A673 (cell line): Measurements from ENCODE around the gene PRELID2. TPM values are rescaled to one million over a fixed set of nuclear protein-coding genes. Genes with fewer than 3 reads are reported as not detected.

ENCODE experiments used
- Bru-seq: library from RNA; stranded (reverse); fragments of 400-500 nt; gene quantifications from one replicate; lab custom pipeline; 2021; lab: Mats Ljungman, UMichigan
- BruChase-seq, 2 experiments: library from RNA; stranded (reverse); fragments of 400-500 nt; gene quantifications; one replicate each; lab custom pipeline; 2021; lab: Mats Ljungman, UMichigan
- BruUV-seq: library from RNA; stranded (reverse); fragments of 400-500 nt; replicated peaks from 2 replicates; lab custom pipeline; 2021; lab: Mats Ljungman, UMichigan
- CTCF ChIA-PET: fragments of 300-600 bp; sonication (Branson Sonifier 250); formaldehyde crosslinking; loops from one replicate; lab custom pipeline; 2022; ENCODE audit warnings: antibody characterized with exemption; lab: Charles Lee
- POLR2A ChIA-PET: fragments of 300-600 bp; sonication (Branson Sonifier 250); formaldehyde crosslinking; loops from one replicate; lab custom pipeline; 2022; ENCODE audit warnings: antibody characterized with exemption; ENCODE audit not compliant: low non-redundant PET; lab: Charles Lee
- DNase-seq: peaks from one replicate; pipeline ENCODE4 v3.0.0-alpha.2; 2015; ENCODE audit warnings: low spot score
- H3K27ac ChIP-seq: fragments of 200-600 bp; sonication (generic); 2 replicates; pipeline ENCODE4 v1.5.1; 2016; ENCODE audit warnings: mixed run types, low read depth, mild to moderate bottlenecking, mixed read lengths, antibody characterized with exemption, low read length; ENCODE audit not compliant: poor library complexity, severe bottlenecking
- H3K27me3 ChIP-seq: fragments of 200-600 bp; sonication (generic); replicated peaks from 2 replicates; pipeline ENCODE4 v1.6.1; 2017; ENCODE audit warnings: mixed run types, low read depth, mild to moderate bottlenecking, mixed read lengths, antibody characterized with exemption, low read length; ENCODE audit not compliant: insufficient read depth, poor library complexity
- H3K36me3 ChIP-seq: fragments of 200-600 bp; sonication (generic); 2 replicates; pipeline ENCODE4 v1.6.1; 2016; ENCODE audit warnings: mixed run types, mild to moderate bottlenecking, mixed read lengths, antibody characterized with exemption, low read length; ENCODE audit not compliant: insufficient read depth, poor library complexity, severe bottlenecking
- H3K4me1 ChIP-seq: fragments of 200-600 bp; sonication (generic); 2 replicates; pipeline ENCODE4 v1.6.1; 2017; ENCODE audit warnings: mixed run types, mild to moderate bottlenecking, mixed read lengths, antibody characterized with exemption, low read length; ENCODE audit not compliant: insufficient read depth, poor library complexity, severe bottlenecking
- H3K4me3 ChIP-seq: fragments of 200-600 bp; sonication (generic); 2 replicates; pipeline ENCODE4 v1.5.1; 2016; ENCODE audit warnings: low read depth, mixed run types, mild to moderate bottlenecking, mixed read lengths, low read length; ENCODE audit not compliant: poor library complexity, severe bottlenecking
- H3K9me3 ChIP-seq: fragments of 200-600 bp; sonication (generic); 2 replicates; pipeline ENCODE4 v1.6.1; 2016; ENCODE audit warnings: mixed run types, low read depth, mild to moderate bottlenecking, mixed read lengths, antibody characterized with exemption, low read length; ENCODE audit not compliant: poor library complexity, severe bottlenecking
- CTCF ChIP-seq: fragments of 300-800, 200-600 bp; sonication (generic); conservative IDR thresholded peaks from 2 replicates; pipeline ENCODE4 v1.5.1; 2017; ENCODE audit warnings: low read depth, mild to moderate bottlenecking, antibody characterized with exemption, low read length, moderate library complexity, mixed read lengths
- EZH2 ChIP-seq: fragments of 200-600 bp; sonication (generic); IDR thresholded peaks from 2 replicates; pipeline ENCODE4 v1.6.1; 2017; ENCODE audit warnings: borderline replicate concordance, low read depth, mild to moderate bottlenecking, mixed read lengths, antibody characterized with exemption, low read length; ENCODE audit not compliant: poor library complexity, severe bottlenecking
- intact Hi-C: fragments of 100-400 bp; cut with micrococcal nuclease; formaldehyde crosslinking; loops from one replicate; pipeline ENCODE4 v1.10.0; 2022; ENCODE audit not compliant: unreplicated experiment
- long read RNA-seq: library from polyadenylated mRNA; stranded (forward); transcript quantifications from one replicate; pipeline ENCODE4 v2.0.0, GENCODE V29; 2022
- total RNA-seq: library from RNA; stranded (reverse); gene quantifications from 2 replicates; pipeline ENCODE4 v1.2.3, GENCODE V29; 2021

PRELID2 gene
- total RNA-seq: 50.2 and 55.8 TPM in 2 replicates
- Bru-seq, nascent RNA: percentile 85 among the genes with signal in this experiment
- BruChase-seq, experiment 1, labeled RNA remaining after a 2-hour chase: percentile 84 among the genes with signal in this experiment
- BruChase-seq, experiment 2, labeled RNA remaining after a 6-hour chase: percentile 73 among the genes with signal in this experiment
- long read RNA-seq, transcript PRELID2-202 (8 exons, 1,102 nt): major isoform, 7 of 77 reads
- long read RNA-seq, partial matches to known transcripts: 3 of 77 reads
- long read RNA-seq, other reads (novel, unspliced or antisense): 65 of 77 reads

DNA sequence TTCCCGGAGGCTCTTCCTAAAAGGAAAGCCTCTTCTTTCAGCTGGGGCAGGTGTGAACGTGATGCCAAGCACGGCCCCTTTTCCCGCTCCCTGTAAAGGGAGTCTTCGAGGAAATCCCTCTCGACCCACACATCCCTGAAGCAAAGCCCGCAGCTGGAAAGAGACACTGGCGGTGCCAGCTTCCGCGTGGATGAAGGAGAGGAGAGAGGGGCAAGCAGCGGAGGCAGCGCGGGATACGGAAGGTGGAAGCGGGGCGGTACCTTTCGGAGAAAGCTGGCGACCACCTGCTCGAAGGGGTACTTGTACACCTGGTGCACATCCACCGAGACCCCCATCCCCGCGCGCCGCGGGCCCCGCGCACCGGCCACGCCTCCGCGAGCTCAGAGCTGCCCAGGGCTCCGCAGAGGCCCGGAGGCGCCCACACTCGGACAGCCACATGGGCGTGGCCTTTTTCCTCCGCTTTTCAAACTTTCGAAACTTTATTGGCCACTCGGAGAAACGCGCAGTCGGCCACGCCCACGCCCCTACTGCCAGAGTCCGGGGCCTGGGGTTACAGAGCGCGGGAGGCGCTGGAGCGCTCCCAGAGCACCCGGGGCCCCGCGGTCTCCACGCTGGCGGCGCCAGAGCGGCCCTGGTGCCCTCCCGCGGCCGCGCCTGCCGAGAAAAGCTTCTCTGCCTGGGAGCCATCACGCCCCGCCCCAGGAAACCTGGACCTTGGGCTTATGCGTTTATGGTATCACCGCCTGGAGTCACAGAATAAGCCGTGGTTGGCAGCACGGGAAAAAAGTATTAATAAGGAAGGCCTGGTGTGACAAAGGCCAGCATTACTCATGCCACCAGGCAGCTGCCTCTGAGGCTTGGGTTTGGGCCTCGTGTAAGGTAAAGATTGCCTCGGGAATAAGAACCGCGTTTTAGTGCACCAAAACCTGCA, at the start of gene PRELID2:
PRELID2 (minus strand) TSS at position 426 of the 931 bp plus-strand sequence; CDS start at position 335, 91 bp downstream.
- TSS peak; percentile 89 for BruUV-seq
- peaks cover 25% of the 10 kb centered on the region for H3K4me1 ChIP-seq
- POLR2A ChIA-PET: no interaction called here

GRCh38 chr5:145874765-145875164, 39.6 kb upstream of the PRELID2 start:
- TF ChIP-seq CTCF: no peak
- TF ChIP-seq EZH2: no peak
- no peak for DNase-seq
- CTCF ChIA-PET: no interaction called here
- Histone ChIP-seq H3K4me1 (no peaks in the 10 kb centered on the region), H3K27me3 (no peaks in the 10 kb centered on the region), H3K27ac (no peak overlapping the region), H3K9me3 (no peaks in the 10 kb centered on the region), H3K36me3 (no peaks in the 10 kb centered on the region), H3K4me3 (no peak overlapping the region)
- POLR2A ChIA-PET: interaction anchor here (0.5 to 0.7 kb wide), 2 partner anchors 16 to 31 kb away, joined by 4 to 5 read pairs; no protein-coding TSS in a partner anchor
- intact Hi-C loops: no loop called here
- no TSS peak for BruUV-seq

More for the DNA sequence above, at the start of gene PRELID2:
- TF ChIP-seq EZH2 (no peak), CTCF (no peak)
- intact Hi-C loops: loop anchor here (2.0 to 5.0 kb wide), 4 partner anchors 52 to 1628 kb away; no protein-coding TSS in a partner anchor
- Histone ChIP-seq H3K9me3 (no peaks in the 10 kb centered on the region), H3K27me3 (no peaks in the 10 kb centered on the region), H3K27ac (peak within 1 kb of the TSS; percentile 77), H3K4me3 (peak within 1 kb of the TSS; percentile 66), H3K36me3 (no peaks in the 10 kb centered on the region)
- DNase-seq: peak; percentile 96
- CTCF ChIA-PET: no interaction called here

DNA sequence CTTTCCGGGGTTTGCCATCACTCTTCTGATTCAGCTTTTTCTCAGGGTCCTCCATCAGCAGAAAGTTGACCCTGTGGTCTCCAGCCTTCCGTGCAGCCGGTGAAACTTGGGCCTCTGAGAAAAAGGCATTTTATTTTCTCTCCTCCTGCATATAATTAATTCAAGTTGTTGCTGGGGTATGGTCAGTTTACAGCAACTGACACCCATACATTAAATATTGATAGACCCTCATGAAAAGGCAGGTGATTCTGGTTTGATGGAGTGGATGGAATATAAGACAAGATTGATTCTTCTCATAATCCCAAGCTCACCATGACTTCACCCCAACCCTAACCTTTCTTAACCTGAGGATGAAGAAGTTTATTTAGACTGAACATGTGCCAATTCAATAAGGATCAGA, 37.8 kb upstream of the PRELID2 start, which contains the start of gene GRXCR2:
GRXCR2 (minus strand) TSS at position 101 of the 400 bp plus-strand sequence; CDS start at position 55, 46 bp downstream.
- CTCF ChIA-PET: no interaction called here
- no TSS peak for BruUV-seq
- no peak within 1 kb of the TSS for H3K4me3 ChIP-seq
- H3K4me1 ChIP-seq: no peaks in the 10 kb centered on the region
- H3K36me3 ChIP-seq: no peaks in the 10 kb centered on the region
- H3K27me3 ChIP-seq: no peaks in the 10 kb centered on the region
- no peaks in the 10 kb centered on the region for H3K9me3 ChIP-seq
- intact Hi-C loops: no loop called here
- no peak for DNase-seq
- H3K27ac ChIP-seq: no peak within 1 kb of the TSS
- TF ChIP-seq EZH2 (no peak), CTCF (no peak)
- POLR2A ChIA-PET: no interaction called here
